DND-41 (cell line): ENCODE measurements around the gene EDN3.

Source experiments
- EZH2 ChIP-seq: IDR thresholded peaks from 3 replicates; pipeline ENCODE4 v1.6.1; 2012; ENCODE audit warnings: borderline replicate concordance, low read depth, mild to moderate bottlenecking, moderate library complexity, low read length, inconsistent platforms; ENCODE audit not compliant: severe bottlenecking
- TF ChIP-seq, protein P1 (sequence below): IDR thresholded peaks from 2 replicates; pipeline ENCODE4 v1.5.1; 2012; ENCODE audit warnings: borderline replicate concordance, low read length, moderate library complexity, mild to moderate bottlenecking; ENCODE audit not compliant: poor library complexity, severe bottlenecking; ENCODE audit errors: extremely low read depth

DNA sequence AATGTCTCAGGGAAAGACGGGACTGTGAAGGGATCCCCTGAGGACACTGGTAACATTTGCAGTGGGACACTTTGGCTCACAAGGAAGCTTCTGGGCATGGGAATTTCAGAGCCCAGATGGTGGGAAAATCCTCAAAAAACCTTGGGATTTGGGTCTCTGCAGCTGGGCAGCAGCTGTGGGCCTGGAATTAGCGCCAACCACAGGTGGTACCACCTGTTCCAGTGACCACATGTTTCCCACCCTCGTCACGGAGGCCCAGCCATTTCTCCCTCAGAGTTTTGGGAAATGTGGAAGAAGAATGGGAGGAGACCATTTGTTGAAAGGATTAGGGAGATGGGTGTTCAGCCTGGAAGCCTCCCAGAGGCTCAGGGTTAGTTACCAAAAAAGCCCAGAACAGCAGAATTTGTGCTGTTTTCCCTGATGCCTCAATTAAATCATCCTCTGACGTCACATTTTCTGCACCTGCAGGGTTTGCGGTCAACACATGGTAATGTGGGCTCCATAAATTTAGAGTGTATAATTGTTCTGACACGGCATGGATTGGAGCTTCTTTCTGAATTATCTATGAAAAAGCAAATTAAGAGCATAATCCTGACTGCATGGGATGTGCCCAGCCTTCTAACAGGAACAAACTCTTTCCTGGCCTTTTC, 34.4 kb downstream of the EDN3 start:
- TF ChIP-seq, protein P1, sequence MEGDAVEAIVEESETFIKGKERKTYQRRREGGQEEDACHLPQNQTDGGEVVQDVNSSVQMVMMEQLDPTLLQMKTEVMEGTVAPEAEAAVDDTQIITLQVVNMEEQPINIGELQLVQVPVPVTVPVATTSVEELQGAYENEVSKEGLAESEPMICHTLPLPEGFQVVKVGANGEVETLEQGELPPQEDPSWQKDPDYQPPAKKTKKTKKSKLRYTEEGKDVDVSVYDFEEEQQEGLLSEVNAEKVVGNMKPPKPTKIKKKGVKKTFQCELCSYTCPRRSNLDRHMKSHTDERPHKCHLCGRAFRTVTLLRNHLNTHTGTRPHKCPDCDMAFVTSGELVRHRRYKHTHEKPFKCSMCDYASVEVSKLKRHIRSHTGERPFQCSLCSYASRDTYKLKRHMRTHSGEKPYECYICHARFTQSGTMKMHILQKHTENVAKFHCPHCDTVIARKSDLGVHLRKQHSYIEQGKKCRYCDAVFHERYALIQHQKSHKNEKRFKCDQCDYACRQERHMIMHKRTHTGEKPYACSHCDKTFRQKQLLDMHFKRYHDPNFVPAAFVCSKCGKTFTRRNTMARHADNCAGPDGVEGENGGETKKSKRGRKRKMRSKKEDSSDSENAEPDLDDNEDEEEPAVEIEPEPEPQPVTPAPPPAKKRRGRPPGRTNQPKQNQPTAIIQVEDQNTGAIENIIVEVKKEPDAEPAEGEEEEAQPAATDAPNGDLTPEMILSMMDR: no peak
- TF ChIP-seq EZH2: no peak
